ENCODE results near the gene LIPJ. TPM values are rescaled to one million over a fixed set of nuclear protein-coding genes. Genes with fewer than 3 reads are reported as not detected.

The LIPJ gene
- polyA plus RNA-seq, 3 donors = 0.30 to 0.38 (median 0.32) TPM

Other genes with a start within 250 kb of the LIPJ start
- gene RNLS, start 3.4 kb upstream of the LIPJ start, polyA plus RNA-seq (ENCODE audit: insufficient read length in 3 of 3) = 10 to 100 TPM; 16.1 to 20.0 (median 16.2) TPM
- under 1 TPM; 0.22 to 0.29 (median 0.26) TPM for gene LIPF, start 77.7 kb downstream of the LIPJ start, polyA plus RNA-seq (ENCODE audit: insufficient read length in 3 of 3)
- not detected for gene LIPK, start 119.5 kb downstream of the LIPJ start, polyA plus RNA-seq (ENCODE audit: insufficient read length in 3 of 3)
- not detected for gene LIPN, start 173.3 kb downstream of the LIPJ start, polyA plus RNA-seq (ENCODE audit: insufficient read length in 3 of 3)
- not detected for gene LIPM, start 216.0 kb downstream of the LIPJ start, polyA plus RNA-seq (ENCODE audit: insufficient read length in 3 of 3)

All from renal cortex interstitium (tissue), 3 donors.